Measurements from ENCODE around the gene SKOR2.

Gene SKOR2

GRCh38 chr18:47179520-47179919 lies 71.9 kb downstream of the SKOR2 start:
- Histone ChIP-seq H3K36me3 (ENCODE audit: control insufficient read depth, insufficient read depth, low read length) (no peaks in the 10 kb centered on the region), H3K27ac (ENCODE audit: low read depth, low read length) (no peak overlapping the region), H3K56ac (ENCODE audit: low read length) (no peak overlapping the region), H4K5ac (ENCODE audit: low read length) (no peak overlapping the region), H4K8ac (ENCODE audit: low read depth, low read length) (no peak overlapping the region), H2BK5ac (ENCODE audit: low read length) (no peak overlapping the region), H2AK5ac (ENCODE audit: low read length) (no peak overlapping the region), H3K23ac (ENCODE audit: low read length) (no peak overlapping the region), H3K79me1 (ENCODE audit: low read length) (peaks cover 4% of the 10 kb centered on the region), H3K4me2 (ENCODE audit: low read length) (no peak overlapping the region), H3K4me3 (ENCODE audit: low read length) (no peak overlapping the region), H3K79me2 (ENCODE audit: control insufficient read depth, insufficient read depth, low read length) (peaks cover 7% of the 10 kb centered on the region), H2BK15ac (replicated peaks; ENCODE audit: low read depth) (no peak overlapping the region), H3K4ac (ENCODE audit: low read depth, low read length) (no peak overlapping the region), H2BK120ac (ENCODE audit: low read depth, low read length) (no peak overlapping the region), H3K18ac (ENCODE audit: low read length) (no peak overlapping the region), H3K27me3 (ENCODE audit: insufficient read depth, low read length, poor library complexity) (no peaks in the 10 kb centered on the region), H3K4me1 (ENCODE audit: control insufficient read depth, low read depth, low read length) (peaks cover 2% of the 10 kb centered on the region), H3K9ac (ENCODE audit: low read length) (no peak overlapping the region)
- no CpG with 5 or more reads among the region's 4 CpGs for WGBS (ENCODE audit: extremely low coverage, insufficient coverage, low lambda C conversion rate)
- no peak for DNase-seq

GRCh38 chr18:47175898-47176575 lies 75.4 kb downstream of the SKOR2 start, which contains the start of gene IER3IP1:
TSS of gene IER3IP1 (minus strand) at chr18:47176364. CDS start at chr18:47176277, 87 bp downstream.
- Histone ChIP-seq H3K4me2 (ENCODE audit: low read length) (peak within 1 kb of the TSS; percentile 58), H3K23ac (ENCODE audit: low read length) (no peak within 1 kb of the TSS), H3K79me1 (ENCODE audit: low read length) (peaks cover 16% of the 10 kb centered on the region), H3K79me2 (ENCODE audit: control insufficient read depth, insufficient read depth, low read length) (peaks cover 25% of the 10 kb centered on the region), H3K36me3 (ENCODE audit: control insufficient read depth, insufficient read depth, low read length) (no peaks in the 10 kb centered on the region), H3K56ac (ENCODE audit: low read length) (peak within 1 kb of the TSS; percentile 91), H4K5ac (ENCODE audit: low read length) (no peak within 1 kb of the TSS), H3K4me1 (ENCODE audit: control insufficient read depth, low read depth, low read length) (peaks cover 3% of the 10 kb centered on the region), H3K4me3 (ENCODE audit: low read length) (peak within 1 kb of the TSS; percentile 50), H4K8ac (ENCODE audit: low read depth, low read length) (no peak within 1 kb of the TSS), H2BK5ac (ENCODE audit: low read length) (no peak within 1 kb of the TSS), H2BK15ac (replicated peaks; ENCODE audit: low read depth) (no peak within 1 kb of the TSS), H3K9ac (ENCODE audit: low read length) (peak within 1 kb of the TSS; percentile 77), H2AK5ac (ENCODE audit: low read length) (no peak within 1 kb of the TSS), H2BK120ac (ENCODE audit: low read depth, low read length) (no peak within 1 kb of the TSS), H3K18ac (ENCODE audit: low read length) (peak within 1 kb of the TSS; percentile 41), H3K4ac (ENCODE audit: low read depth, low read length) (peak within 1 kb of the TSS; percentile 88), H3K27ac (ENCODE audit: low read depth, low read length) (peak within 1 kb of the TSS; percentile 39), H3K27me3 (ENCODE audit: insufficient read depth, low read length, poor library complexity) (no peaks in the 10 kb centered on the region)
- WGBS (ENCODE audit: extremely low coverage, insufficient coverage, low lambda C conversion rate) = no CpG with 5 or more reads among the region's 48 CpGs
- peak; percentile 94 for DNase-seq

- H3K23ac ChIP-seq (ENCODE audit: low read length) = no peak overlapping the region
- H3K4ac ChIP-seq (ENCODE audit: low read depth, low read length) = peak overlapping the region; percentile 88
- H2BK15ac ChIP-seq (replicated peaks; ENCODE audit: low read depth) = no peak overlapping the region
- H4K5ac ChIP-seq (ENCODE audit: low read length) = no peak overlapping the region
- no peak for DNase-seq
- H3K79me1 ChIP-seq (ENCODE audit: low read length) = peaks cover 16% of the 10 kb centered on the region
- H3K4me3 ChIP-seq (ENCODE audit: low read length) = peak overlapping the region; percentile 50
- H3K56ac ChIP-seq (ENCODE audit: low read length) = peak overlapping the region; percentile 91
- H3K27me3 ChIP-seq (ENCODE audit: insufficient read depth, low read length, poor library complexity) = no peaks in the 10 kb centered on the region
- peak overlapping the region; percentile 77 for H3K9ac ChIP-seq (ENCODE audit: low read length)
- peaks cover 25% of the 10 kb centered on the region for H3K79me2 ChIP-seq (ENCODE audit: control insufficient read depth, insufficient read depth, low read length)
- no peaks in the 10 kb centered on the region for H3K36me3 ChIP-seq (ENCODE audit: control insufficient read depth, insufficient read depth, low read length)
- no peak overlapping the region for H2BK5ac ChIP-seq (ENCODE audit: low read length)
- peaks cover 3% of the 10 kb centered on the region for H3K4me1 ChIP-seq (ENCODE audit: control insufficient read depth, low read depth, low read length)
- H4K8ac ChIP-seq (ENCODE audit: low read depth, low read length) = no peak overlapping the region
- H3K18ac ChIP-seq (ENCODE audit: low read length) = peak overlapping the region; percentile 41
- H3K4me2 ChIP-seq (ENCODE audit: low read length) = peak overlapping the region; percentile 58
- H3K27ac ChIP-seq (ENCODE audit: low read depth, low read length) = peak overlapping the region; percentile 39
- WGBS (ENCODE audit: extremely low coverage, insufficient coverage, low lambda C conversion rate) = no CpG with 5 or more reads among the region's 24 CpGs
- no peak overlapping the region for H2AK5ac ChIP-seq (ENCODE audit: low read length)
- no peak overlapping the region for H2BK120ac ChIP-seq (ENCODE audit: low read depth, low read length)
Measured at GRCh38 chr18:47175283-47175897, 76.1 kb downstream of the SKOR2 start.

GRCh38 chr18:47174545-47175116 lies 76.8 kb downstream of the SKOR2 start:
- Histone ChIP-seq H3K4ac (ENCODE audit: low read depth, low read length) (no peak overlapping the region), H3K18ac (ENCODE audit: low read length) (no peak overlapping the region), H2AK5ac (ENCODE audit: low read length) (no peak overlapping the region), H4K8ac (ENCODE audit: low read depth, low read length) (no peak overlapping the region), H3K27ac (ENCODE audit: low read depth, low read length) (no peak overlapping the region), H3K79me1 (ENCODE audit: low read length) (peaks cover 16% of the 10 kb centered on the region), H3K4me3 (ENCODE audit: low read length) (no peak overlapping the region), H3K9ac (ENCODE audit: low read length) (peak overlapping the region; percentile 77), H3K23ac (ENCODE audit: low read length) (no peak overlapping the region), H4K5ac (ENCODE audit: low read length) (no peak overlapping the region), H3K56ac (ENCODE audit: low read length) (peak overlapping the region; percentile 28), H3K4me1 (ENCODE audit: control insufficient read depth, low read depth, low read length) (peaks cover 3% of the 10 kb centered on the region), H2BK5ac (ENCODE audit: low read length) (no peak overlapping the region), H3K36me3 (ENCODE audit: control insufficient read depth, insufficient read depth, low read length) (no peaks in the 10 kb centered on the region), H2BK120ac (ENCODE audit: low read depth, low read length) (no peak overlapping the region), H3K27me3 (ENCODE audit: insufficient read depth, low read length, poor library complexity) (no peaks in the 10 kb centered on the region), H3K4me2 (ENCODE audit: low read length) (peak overlapping the region; percentile 58), H3K79me2 (ENCODE audit: control insufficient read depth, insufficient read depth, low read length) (peaks cover 25% of the 10 kb centered on the region), H2BK15ac (replicated peaks; ENCODE audit: low read depth) (no peak overlapping the region)
- peak; percentile 30 for DNase-seq
- WGBS (ENCODE audit: extremely low coverage, insufficient coverage, low lambda C conversion rate) = no CpG with 5 or more reads among the region's 13 CpGs

- Histone ChIP-seq H3K4ac (ENCODE audit: low read depth, low read length) (no peak overlapping the region), H3K4me3 (ENCODE audit: low read length) (no peak overlapping the region), H2BK5ac (ENCODE audit: low read length) (no peak overlapping the region), H3K18ac (ENCODE audit: low read length) (no peak overlapping the region), H3K27me3 (ENCODE audit: insufficient read depth, low read length, poor library complexity) (no peaks in the 10 kb centered on the region), H2AK5ac (ENCODE audit: low read length) (no peak overlapping the region), H3K79me2 (ENCODE audit: control insufficient read depth, insufficient read depth, low read length) (peaks cover 25% of the 10 kb centered on the region), H3K4me1 (ENCODE audit: control insufficient read depth, low read depth, low read length) (peaks cover 3% of the 10 kb centered on the region), H4K5ac (ENCODE audit: low read length) (no peak overlapping the region), H3K56ac (ENCODE audit: low read length) (no peak overlapping the region), H2BK15ac (replicated peaks; ENCODE audit: low read depth) (no peak overlapping the region), H3K79me1 (ENCODE audit: low read length) (peaks cover 16% of the 10 kb centered on the region), H3K9ac (ENCODE audit: low read length) (no peak overlapping the region), H3K27ac (ENCODE audit: low read depth, low read length) (no peak overlapping the region), H4K8ac (ENCODE audit: low read depth, low read length) (no peak overlapping the region), H3K36me3 (ENCODE audit: control insufficient read depth, insufficient read depth, low read length) (no peaks in the 10 kb centered on the region), H3K23ac (ENCODE audit: low read length) (no peak overlapping the region), H2BK120ac (ENCODE audit: low read depth, low read length) (no peak overlapping the region), H3K4me2 (ENCODE audit: low read length) (no peak overlapping the region)
- no CpG with 5 or more reads among the region's 2 CpGs for WGBS (ENCODE audit: extremely low coverage, insufficient coverage, low lambda C conversion rate)
- DNase-seq = no peak
Measured at GRCh38 chr18:47172476-47172875, 79.0 kb downstream of the SKOR2 start.
